Fibroblast of villous mesenchyme (primary cell): ENCODE data around the gene DPF3. TPM values are rescaled to one million over a fixed set of nuclear protein-coding genes. Genes with fewer than 3 reads are reported as not detected.

Experiments used
- DNase-seq: peaks from one replicate; pipeline ENCODE4 v3.0.0-alpha.2; 2010; ENCODE audit warnings: low read depth
- H3K4me3 ChIP-seq: 2 replicates; pipeline ENCODE4 v1.5.1; 2011; ENCODE audit warnings: low read depth, mild to moderate bottlenecking, low read length
- total RNA-seq: library from RNA; depleted of rRNA; stranded (reverse); fragments of >200 nt; gene quantifications from 2 replicates; pipeline ENCODE4 v1.2.3, GENCODE V29; 2012
- TF ChIP-seq, protein P1 (sequence below): IDR thresholded peaks from 2 replicates; pipeline ENCODE4 v1.5.1; 2012; ENCODE audit warnings: low read depth, mild to moderate bottlenecking, low read length; ENCODE audit not compliant: insufficient read depth

DPF3 gene
- total RNA-seq, 1 donor: 10.4 TPM

DNA sequence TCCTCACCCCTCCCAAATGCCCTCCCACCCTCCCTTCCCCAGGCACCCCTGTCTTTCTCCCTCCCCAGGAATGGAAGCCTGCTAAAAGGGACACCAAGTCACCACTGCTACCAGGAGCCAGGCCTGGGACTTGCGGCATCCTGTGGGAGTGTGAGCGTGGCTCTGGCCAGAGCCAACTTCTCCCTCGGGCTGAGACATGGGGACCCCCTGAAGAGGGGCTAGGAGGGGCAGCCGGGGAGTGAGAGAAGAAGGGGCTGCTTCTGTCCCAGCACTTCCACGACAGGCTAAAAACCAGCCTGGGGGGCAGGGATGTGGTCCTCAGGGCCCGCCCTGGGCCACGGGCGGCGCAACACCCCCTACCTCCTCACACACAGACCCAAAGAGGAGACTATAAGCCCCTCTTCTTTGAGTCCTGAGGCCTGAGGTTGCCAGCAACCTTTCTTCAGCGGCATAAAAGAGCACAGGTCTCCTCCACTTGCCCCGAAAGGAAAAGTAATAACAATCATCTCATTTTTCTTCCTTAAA lies 278.9 kb downstream of the DPF3 start:
- no peak overlapping the region for H3K4me3 ChIP-seq
- TF ChIP-seq, protein P1, sequence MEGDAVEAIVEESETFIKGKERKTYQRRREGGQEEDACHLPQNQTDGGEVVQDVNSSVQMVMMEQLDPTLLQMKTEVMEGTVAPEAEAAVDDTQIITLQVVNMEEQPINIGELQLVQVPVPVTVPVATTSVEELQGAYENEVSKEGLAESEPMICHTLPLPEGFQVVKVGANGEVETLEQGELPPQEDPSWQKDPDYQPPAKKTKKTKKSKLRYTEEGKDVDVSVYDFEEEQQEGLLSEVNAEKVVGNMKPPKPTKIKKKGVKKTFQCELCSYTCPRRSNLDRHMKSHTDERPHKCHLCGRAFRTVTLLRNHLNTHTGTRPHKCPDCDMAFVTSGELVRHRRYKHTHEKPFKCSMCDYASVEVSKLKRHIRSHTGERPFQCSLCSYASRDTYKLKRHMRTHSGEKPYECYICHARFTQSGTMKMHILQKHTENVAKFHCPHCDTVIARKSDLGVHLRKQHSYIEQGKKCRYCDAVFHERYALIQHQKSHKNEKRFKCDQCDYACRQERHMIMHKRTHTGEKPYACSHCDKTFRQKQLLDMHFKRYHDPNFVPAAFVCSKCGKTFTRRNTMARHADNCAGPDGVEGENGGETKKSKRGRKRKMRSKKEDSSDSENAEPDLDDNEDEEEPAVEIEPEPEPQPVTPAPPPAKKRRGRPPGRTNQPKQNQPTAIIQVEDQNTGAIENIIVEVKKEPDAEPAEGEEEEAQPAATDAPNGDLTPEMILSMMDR: no peak
- DNase-seq: no peak

DNA sequence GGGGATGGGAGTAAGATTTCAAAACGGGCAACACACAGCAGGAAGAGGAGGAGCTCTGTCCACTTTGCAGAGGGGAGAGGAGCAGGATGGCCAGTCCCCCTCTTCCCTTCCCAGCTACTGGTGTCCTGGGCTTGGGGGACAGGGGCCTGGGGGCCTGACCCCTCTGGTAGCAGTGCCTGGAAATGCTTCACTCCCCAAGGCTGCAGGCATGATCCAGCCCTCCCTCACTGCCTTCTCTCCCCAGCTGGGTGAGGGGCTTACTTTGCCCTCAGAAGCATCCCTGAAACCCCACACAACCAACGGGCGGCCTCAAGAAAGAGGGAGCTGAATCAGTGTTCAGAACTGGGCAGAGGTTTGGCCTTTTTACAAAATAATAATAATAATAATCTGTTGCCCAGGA lies 279.5 kb downstream of the DPF3 start:
- H3K4me3 ChIP-seq: no peak overlapping the region
- DNase-seq: no peak
- TF ChIP-seq, protein P1: no peak

DNA sequence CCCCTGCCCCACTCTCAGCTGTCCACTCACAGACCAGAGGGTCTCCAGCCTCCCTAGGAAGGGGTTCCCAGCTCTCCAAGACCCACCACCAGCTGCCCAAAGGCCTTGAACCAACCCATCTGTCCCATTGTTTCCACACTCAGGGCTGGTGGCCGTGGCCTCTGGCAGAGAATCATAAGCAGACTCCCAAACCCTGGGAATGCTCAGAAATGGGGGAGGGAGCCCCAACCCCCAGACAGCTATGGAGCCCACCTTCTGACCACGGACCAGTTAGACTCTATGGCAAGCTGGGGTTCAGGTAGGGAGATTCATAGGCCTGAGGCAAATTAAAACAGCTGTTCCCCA lies 280.0 kb downstream of the DPF3 start:
- TF ChIP-seq, protein P1: no peak
- no peak overlapping the region for H3K4me3 ChIP-seq
- DNase-seq: no peak

DNA sequence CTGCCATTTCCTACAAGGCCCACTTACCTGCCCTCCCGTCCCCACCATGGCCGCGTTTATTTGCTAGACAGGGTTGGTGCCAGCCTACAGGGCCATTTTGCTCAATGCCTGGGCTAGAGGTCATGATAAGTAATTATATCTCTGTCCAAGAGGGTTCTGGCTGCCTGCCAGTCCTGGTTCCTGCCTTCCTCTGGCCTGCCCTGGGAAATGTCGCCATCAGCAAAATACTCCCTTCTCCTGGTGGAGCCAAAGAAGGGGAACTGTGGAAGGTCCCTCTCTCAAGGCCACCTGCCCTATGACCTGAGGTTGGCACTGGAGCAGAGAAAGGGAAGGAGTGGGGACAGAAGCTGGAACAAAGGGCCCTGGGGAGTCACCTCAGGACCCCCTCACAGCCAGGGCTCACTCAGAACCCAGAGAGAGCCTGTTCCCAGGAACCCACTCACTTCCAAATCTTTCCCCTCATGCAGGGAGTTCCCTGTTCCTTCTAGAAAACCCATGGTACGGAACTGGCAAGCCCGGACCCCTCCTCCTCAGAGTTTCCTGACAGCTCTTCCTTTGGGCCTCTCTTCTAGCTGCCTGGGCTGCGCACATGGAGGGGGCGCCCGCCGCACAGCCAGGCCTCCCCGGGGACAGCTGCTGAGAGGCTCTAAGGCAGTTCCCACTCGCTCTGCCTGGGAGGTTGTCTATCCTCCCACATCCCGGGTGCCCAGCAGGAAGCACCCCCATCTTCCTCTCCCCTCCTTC lies 280.5 kb downstream of the DPF3 start:
- DNase-seq: peak; percentile 55
- TF ChIP-seq, protein P1: no peak
- H3K4me3 ChIP-seq: no peak overlapping the region

DNA sequence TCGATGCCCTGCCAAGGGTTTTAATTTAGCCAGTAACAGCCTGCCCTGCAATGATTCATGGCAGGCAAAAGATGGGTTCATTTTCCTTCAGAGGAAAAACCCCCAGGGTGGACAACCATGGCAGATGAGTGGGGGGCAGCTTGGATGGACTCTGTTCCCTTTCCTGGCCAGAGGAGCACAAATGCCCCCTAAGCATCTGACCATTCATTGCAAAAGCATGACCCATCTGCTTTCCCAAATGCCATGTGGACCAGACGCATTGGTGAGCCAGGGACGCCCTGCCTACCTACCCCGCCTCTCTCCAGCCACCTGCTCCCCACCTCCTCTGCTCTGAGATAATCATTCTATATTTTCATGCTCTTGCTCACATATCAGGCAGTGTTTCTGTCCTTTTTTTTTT lies 281.9 kb downstream of the DPF3 start:
- no peak for DNase-seq
- TF ChIP-seq, protein P1: no peak
- H3K4me3 ChIP-seq: no peak overlapping the region

DNA sequence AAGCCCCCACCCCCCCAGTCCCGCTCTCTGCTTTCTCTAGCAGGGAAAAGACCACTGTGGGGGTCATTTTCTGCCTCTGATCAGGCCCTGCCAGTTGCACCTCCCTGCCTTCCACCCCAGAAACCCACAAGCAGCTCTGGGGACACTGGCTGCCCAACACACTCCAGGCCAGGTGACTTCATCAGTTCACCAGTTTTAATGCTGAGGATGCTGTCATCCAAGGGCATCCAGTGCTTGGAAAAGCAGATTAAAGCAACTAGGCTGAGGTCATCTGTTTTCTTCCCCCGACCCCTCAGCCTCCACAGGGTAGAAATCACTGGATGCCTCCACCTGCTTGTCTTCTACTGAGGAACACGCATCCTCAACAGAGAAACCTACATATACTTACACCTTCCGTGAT lies 282.4 kb downstream of the DPF3 start:
- DNase-seq: no peak
- TF ChIP-seq, protein P1: no peak

DNA sequence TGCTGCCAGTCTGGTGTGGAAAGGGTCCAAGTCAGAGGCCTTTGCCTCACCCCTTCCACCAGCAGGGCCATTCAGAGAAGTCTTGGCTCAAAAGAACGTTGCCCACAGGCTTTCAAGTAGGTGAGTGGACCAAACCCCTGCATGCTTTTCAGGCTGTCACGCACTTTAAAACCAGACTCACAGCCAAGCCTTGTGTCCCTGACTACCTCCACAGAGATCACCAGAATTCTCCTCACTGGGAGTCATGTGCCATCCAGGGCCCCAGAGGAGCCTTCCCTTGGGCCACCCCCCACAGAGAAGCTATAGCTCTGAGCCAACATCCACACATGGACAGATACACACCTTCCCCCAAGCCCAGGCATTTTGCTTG lies 283.1 kb downstream of the DPF3 start:
- no peak overlapping the region for H3K4me3 ChIP-seq
- no peak for DNase-seq
- TF ChIP-seq, protein P1: no peak

More for the DNA sequence above, 282.4 kb downstream of the DPF3 start:
- no peak overlapping the region for H3K4me3 ChIP-seq
